H1 (cell line): ENCODE measurements around the gene PPIG. TPM values are rescaled to one million over a fixed set of nuclear protein-coding genes. Genes with fewer than 3 reads are reported as not detected.

Experiments
- CTCF ChIA-PET: fragments of 300-600 bp; sonication (Branson Sonifier 250); formaldehyde crosslinking; loops from one replicate; lab custom pipeline; 2021; ENCODE audit not compliant: partially characterized antibody; lab: Charles Lee
- POLR2A ChIA-PET: fragments of 300-600 bp; sonication (Branson Sonifier 250); formaldehyde crosslinking; loops from one replicate; lab custom pipeline; 2021; ENCODE audit warnings: inconsistent platforms; ENCODE audit not compliant: partially characterized antibody; lab: Charles Lee
- DNase-seq, 2 experiments: peaks; one replicate each; pipeline versions ENCODE4 v3.0.0 to v3.0.0-alpha.2; 2010 to 2022; ENCODE audit warnings: low spot score in 2 of 2, low read depth in 1 of 2, mixed read lengths in 1 of 2
- FAIRE-seq: peaks from 2 replicates; lab custom pipeline; 2011; peaks lifted over from hg19 to GRCh38; lab: Jason Lieb, UNC
- H2AFZ ChIP-seq: 2 replicates; pipeline ENCODE4 v1.8.1; 2012; ENCODE audit warnings: low read length, inconsistent platforms
- H2AK5ac ChIP-seq: 2 replicates; pipeline ENCODE4 v1.6.1; 2013; ENCODE audit warnings: low read depth, low read length
- H2BK120ac ChIP-seq: replicated peaks from 2 replicates; pipeline ENCODE3; 2013; ENCODE audit warnings: low read depth, low read length, inconsistent platforms
- H2BK12ac ChIP-seq: 2 replicates; pipeline ENCODE4 v1.6.1; 2013; ENCODE audit warnings: low read depth, low read length
- H2BK15ac ChIP-seq: 2 replicates; pipeline ENCODE4 v1.6.1; 2013; ENCODE audit warnings: low read length
- H2BK20ac ChIP-seq: 2 replicates; pipeline ENCODE4 v1.6.1; 2013; ENCODE audit warnings: low read length
- H2BK5ac ChIP-seq: 2 replicates; pipeline ENCODE4 v1.6.1; 2013; ENCODE audit warnings: low read depth, low read length
- H3K14ac ChIP-seq: 2 replicates; pipeline ENCODE4 v1.6.1; 2013; ENCODE audit warnings: inconsistent platforms; ENCODE audit not compliant: insufficient read length
- H3K18ac ChIP-seq: 2 replicates; pipeline ENCODE4 v1.6.1; 2013; ENCODE audit warnings: low read length; ENCODE audit errors: extremely low read depth
- H3K23ac ChIP-seq: 2 replicates; pipeline ENCODE4 v1.6.1; 2013; ENCODE audit warnings: inconsistent platforms; ENCODE audit not compliant: insufficient read length
- H3K23me2 ChIP-seq: 2 replicates; pipeline ENCODE4 v1.6.1; 2013; ENCODE audit warnings: low read depth, low read length
- H3K27ac ChIP-seq: 2 replicates; pipeline ENCODE4 v1.6.1; 2011; ENCODE audit warnings: low read depth, low read length, inconsistent platforms
- H3K27me3 ChIP-seq, 4 experiments: replicated peaks in 1 of 4; 1 replicate in 1 of 4; 2 replicates in 3 of 4; pipeline versions ENCODE4 v1.6.1 to v1.8.1; 2011 to 2013; ENCODE audit warnings: low read length in 3 of 4, mild to moderate bottlenecking in 3 of 4, inconsistent platforms in 2 of 4, mixed read lengths in 2 of 4, moderate library complexity in 1 of 4; ENCODE audit not compliant: control insufficient read depth in 3 of 4, insufficient read depth in 3 of 4; ENCODE audit errors: extremely low read depth in 1 of 4
- H3K36me3 ChIP-seq, 4 experiments: 2 replicates each; pipeline versions ENCODE4 v1.6.1 to v1.8.1; 2011 to 2013; ENCODE audit warnings: mild to moderate bottlenecking in 4 of 4, low read length in 3 of 4, moderate library complexity in 2 of 4, control low read depth in 1 of 4, inconsistent platforms in 1 of 4; ENCODE audit not compliant: insufficient read depth in 4 of 4, control insufficient read depth in 2 of 4
- H3K4ac ChIP-seq: replicated peaks from 2 replicates; pipeline ENCODE3; 2013; ENCODE audit warnings: low read length, low read depth, mixed read lengths, inconsistent platforms; ENCODE audit not compliant: insufficient read length
- H3K4me1 ChIP-seq, 4 experiments: replicated peaks in 1 of 4; 1 replicate in 1 of 4; 2 replicates in 3 of 4; pipeline versions ENCODE4 v1.6.1 to v1.8.1; 2011 to 2013; ENCODE audit warnings: low read length in 3 of 4, inconsistent platforms in 2 of 4, mixed read lengths in 1 of 4; ENCODE audit not compliant: insufficient read depth in 4 of 4, control insufficient read depth in 3 of 4
- H3K4me2 ChIP-seq, 2 experiments: 2 replicates each; pipeline versions ENCODE4 v1.6.1 to v1.8.1; 2011 to 2013; ENCODE audit warnings: low read depth in 2 of 2, low read length in 2 of 2, control low read depth in 1 of 2, inconsistent platforms in 1 of 2, mild to moderate bottlenecking in 1 of 2; ENCODE audit not compliant: insufficient read depth in 1 of 2
- H3K4me3 ChIP-seq, 4 experiments: fragments of 200-600, 300-600 bp in 1 of 4; sonication (generic), shearing (Covaris generic), sonication (Bioruptor Twin) in 1 of 4; 2 replicates each; pipeline versions ENCODE4 v1.5.1 to v1.8.1; 2011 to 2016; ENCODE audit warnings: low read length in 4 of 4, low read depth in 3 of 4, control low read depth in 2 of 4, inconsistent platforms in 2 of 4, mild to moderate bottlenecking in 2 of 4, mixed read lengths in 1 of 4, moderate library complexity in 1 of 4; ENCODE audit not compliant: insufficient read depth in 2 of 4; ENCODE audit errors: extremely low read depth in 1 of 4
- H3K56ac ChIP-seq: replicated peaks from 2 replicates; pipeline ENCODE3; 2013; ENCODE audit warnings: low read depth, mild to moderate bottlenecking, mixed read lengths, low read length, inconsistent platforms; ENCODE audit not compliant: insufficient read length
- H3K79me1 ChIP-seq: 2 replicates; pipeline ENCODE4 v1.6.1; 2013; ENCODE audit warnings: low read depth, low read length, control low read depth
- H3K79me2 ChIP-seq, 2 experiments: 2 replicates each; pipeline versions ENCODE4 v1.6.1 to v1.8.1; 2012 to 2013; ENCODE audit warnings: low read length in 2 of 2, mild to moderate bottlenecking in 2 of 2, inconsistent platforms in 1 of 2; ENCODE audit not compliant: insufficient read depth in 2 of 2, control insufficient read depth in 1 of 2
- H3K9ac ChIP-seq, 4 experiments: replicated peaks in 1 of 4; 1 replicate in 1 of 4; 2 replicates in 3 of 4; pipeline versions ENCODE4 v1.6.1 to v1.8.1; 2011 to 2013; ENCODE audit warnings: low read depth in 3 of 4, low read length in 3 of 4, control low read depth in 2 of 4, mild to moderate bottlenecking in 2 of 4, moderate library complexity in 2 of 4, inconsistent platforms in 1 of 4; ENCODE audit errors: extremely low read depth in 1 of 4
- H3K9me3 ChIP-seq, 2 experiments: 2 replicates each; pipeline versions ENCODE4 v1.6.1 to v1.8.1; 2012 to 2013; ENCODE audit warnings: mild to moderate bottlenecking in 2 of 2, moderate library complexity in 2 of 2, control low read depth in 1 of 2, inconsistent platforms in 1 of 2, low read depth in 1 of 2, low read length in 1 of 2, mixed read lengths in 1 of 2; ENCODE audit not compliant: insufficient read depth in 2 of 2
- H4K20me1 ChIP-seq, 2 experiments: replicated peaks in 1 of 2; 2 replicates each; pipeline versions ENCODE3 to v1.8.1; 2011 to 2013; ENCODE audit warnings: inconsistent platforms in 2 of 2, low read length in 2 of 2, mild to moderate bottlenecking in 1 of 2; ENCODE audit not compliant: insufficient read depth in 2 of 2, control insufficient read depth in 1 of 2
- H4K5ac ChIP-seq: 2 replicates; pipeline ENCODE4 v1.6.1; 2013; ENCODE audit warnings: low read length, low read depth, mixed read lengths, inconsistent platforms; ENCODE audit not compliant: insufficient read length
- H4K8ac ChIP-seq: 2 replicates; pipeline ENCODE4 v1.8.0; 2013; ENCODE audit warnings: mild to moderate bottlenecking, moderate library complexity, low read length, inconsistent platforms; ENCODE audit not compliant: insufficient read depth; ENCODE audit errors: extremely low read depth
- H4K91ac ChIP-seq: replicated peaks from 2 replicates; pipeline ENCODE3; 2013; ENCODE audit warnings: low read length, mixed read lengths, inconsistent platforms; ENCODE audit not compliant: insufficient read length
- BCL11A ChIP-seq, 2 experiments: IDR thresholded peaks; one replicate each; pipeline ENCODE4 v1.6.1; 2011; ENCODE audit warnings: low read depth in 2 of 2, low read length in 2 of 2, mild to moderate bottlenecking in 2 of 2
- GABPA ChIP-seq: IDR thresholded peaks from 2 replicates; pipeline ENCODE4 v1.6.1; 2011; ENCODE audit warnings: mild to moderate bottlenecking, low read length, moderate library complexity, borderline replicate concordance; ENCODE audit not compliant: insufficient read depth
- HDAC2 ChIP-seq, 2 experiments: fragments of 300-600 bp in 1 of 2; sonication (generic) in 1 of 2; IDR thresholded peaks; 2 replicates each; pipeline ENCODE4 v1.6.1; 2011 to 2012; ENCODE audit warnings: low read depth in 2 of 2, low read length in 2 of 2, mild to moderate bottlenecking in 2 of 2, moderate library complexity in 2 of 2, borderline replicate concordance in 1 of 2, inconsistent platforms in 1 of 2
- JUND ChIP-seq: IDR thresholded peaks from 2 replicates; pipeline ENCODE4 v1.6.1; 2011; ENCODE audit warnings: mild to moderate bottlenecking, improper control_type of control experiment, low read length
- POLR2A ChIP-seq, 2 experiments: IDR thresholded peaks; 1 replicate in 1 of 2; 2 replicates in 1 of 2; pipeline ENCODE4 v1.6.1; 2011; ENCODE audit warnings: low read depth in 2 of 2, low read length in 2 of 2, mild to moderate bottlenecking in 2 of 2; ENCODE audit errors: control extremely low read depth in 1 of 2
- RBBP5 ChIP-seq: IDR thresholded peaks from 2 replicates; pipeline ENCODE4 v1.7.1; 2012; ENCODE audit warnings: low read depth, mild to moderate bottlenecking, inconsistent platforms, low read length, moderate library complexity, borderline replicate concordance
- SIRT6 ChIP-seq: IDR thresholded peaks from one replicate; pipeline ENCODE4 v1.7.1; 2012; ENCODE audit warnings: low read length, inconsistent platforms
- TAF7 ChIP-seq: optimal IDR thresholded peaks from 2 replicates; pipeline ENCODE3; 2011; ENCODE audit warnings: low read depth, mild to moderate bottlenecking, inconsistent platforms, low read length, moderate library complexity, borderline replicate concordance
- WGBS, 2 experiments: shearing (Covaris generic) in 1 of 2; methylation state at CpG; one replicate each; pipeline versions ENCODE4 v1.1.6 to v1.1.7; 2013 to 2015; ENCODE audit warnings: low lambda C conversion rate in 2 of 2, mixed read lengths in 2 of 2, inconsistent platforms in 1 of 2, low coverage in 1 of 2, missing lambda C conversion rate in 1 of 2; ENCODE audit not compliant: insufficient replicate concordance in 2 of 2, insufficient coverage in 1 of 2, insufficient read length in 1 of 2; ENCODE audit errors: extremely low coverage in 1 of 2, missing lambda C conversion rate in 1 of 2; 5-methylcytosine and 5-hydroxymethylcytosine counted together
- polyA plus RNA-seq, 7 experiments: library from polyadenylated mRNA; depleted of rRNA in 3 of 7; stranded (reverse) in 5 of 7; unstranded in 2 of 7; fragments of >200 nt in 5 of 7; fragments of 200-250 nt in 2 of 7; gene quantifications; 1 replicate in 5 of 7; 2 replicates in 1 of 7; 4 replicates in 1 of 7; pipeline versions ENCODE4 v1.2.1 to v1.2.3, GENCODE V29; 2011 to 2013; ENCODE audit warnings: missing spikeins in 2 of 7, mixed read lengths in 2 of 7
- total RNA-seq: library from RNA; stranded (reverse); fragmentation: NEBNext Ultra II Directional; extraction: Animal tissue kit (Norgen Biotek cat#: 25700); gene quantifications from 2 replicates; pipeline ENCODE4 v1.2.1, GENCODE V29; 2021
- TF ChIP-seq, protein P1 (sequence below): IDR thresholded peaks from 2 replicates; pipeline ENCODE4 v1.6.1; 2012; ENCODE audit warnings: inconsistent platforms

The PPIG gene
- total and polyA plus RNA-seq, 2 of the 8 experiments (the other 6 are each of a cell fraction or from before 2014, with no cell fraction given): 14.7 to 71.0 TPM

GRCh38 chr2:169573160-169573973, 10.8 kb upstream of the PPIG start, which contains the start of gene FASTKD1:
Gene FASTKD1, minus strand, starts transcription at chr2:169573865. Its CDS starts 1,836 bp downstream, at chr2:169572029.
- Histone ChIP-seq H3K4ac (no peak within 1 kb of the TSS), H3K9me3 (peaks cover 0 to 5% of the 10 kb centered on the region in 2 experiments; a peak in 2 of 4 replicates), H4K91ac (peak within 1 kb of the TSS; percentile 12), H2BK5ac (0 out of 2 replicates have a peak within 1 kb of the TSS, but pooled peaks have one; percentile 17), H2BK20ac (no peak within 1 kb of the TSS), H2BK120ac (no peak within 1 kb of the TSS), H3K4me2 (peak within 1 kb of the TSS; percentile 65 to 86), H2BK15ac (no peak within 1 kb of the TSS), H2AK5ac (no peak within 1 kb of the TSS), H4K5ac (peak within 1 kb of the TSS; percentile 31), H3K4me1 (no peaks in the 10 kb centered on the region), H3K36me3 (peaks cover 0 to 5% (median 0%) of the 10 kb centered on the region in 4 experiments; a peak in 1 of 8 replicates), H3K27ac (peak within 1 kb of the TSS; percentile 55), H3K79me1 (no peaks in the 10 kb centered on the region), H3K23ac (no peak within 1 kb of the TSS), H2BK12ac (0 out of 2 replicates have a peak within 1 kb of the TSS, but pooled peaks have one; percentile 2), H3K4me3 (peak within 1 kb of the TSS; percentile 85 to 90 (median 90)), H3K79me2 (peaks cover 0 to 39% of the 10 kb centered on the region in 2 experiments; a peak in 3 of 4 replicates), H3K23me2 (0 out of 2 replicates have a peak, but pooled peaks cover 3% of the 10 kb centered on the region), H2AFZ (peak within 1 kb of the TSS; percentile 95), H3K56ac (no peak within 1 kb of the TSS), H3K14ac (no peak within 1 kb of the TSS), H3K9ac (peak within 1 kb of the TSS; percentile 72 to 86 (median 78)), H4K8ac (no peak within 1 kb of the TSS), H3K27me3 (no peaks in the 10 kb centered on the region), H4K20me1 (peaks cover 0 to 5% of the 10 kb centered on the region in 2 experiments), H3K18ac (peak within 1 kb of the TSS; percentile 63)
- POLR2A ChIA-PET: interaction anchor here (0.6 to 2.0 kb wide), 7 partner anchors 11 to 198 kb away, joined by 3 to 23 read pairs (median 4); partner anchors contain the start of gene PPIG
- FAIRE-seq (peak; percentile 88), DNase-seq (peak; percentile 68 to 88)
- CTCF ChIA-PET: interaction anchor here (0.7 kb wide), 1 partner anchor 10 kb away, joined by 4 read pairs; no protein-coding TSS in a partner anchor
- WGBS, 2 experiments: 1% methylated on average over 33 of the region's 33 CpGs; no CpG with 5 or more reads in 1 of the 2 experiments
- no peak for TF ChIP-seq JUND
- TF ChIP-seq GABPA: 0 out of 2 replicates have a peak, but pooled peaks have one; percentile 31
- no peak for TF ChIP-seq BCL11A (IDR thresholded peaks at IDR 0.05; ENCODE audit: low read depth in 2 of 2, low read length in 2 of 2)
- peak; percentile 60 to 81 for TF ChIP-seq POLR2A (IDR thresholded peaks at IDR 0.05; ENCODE audit: control extremely low read depth in 1 of 2, low read depth in 2 of 2, low read length in 2 of 2)
- TF ChIP-seq, protein P1, sequence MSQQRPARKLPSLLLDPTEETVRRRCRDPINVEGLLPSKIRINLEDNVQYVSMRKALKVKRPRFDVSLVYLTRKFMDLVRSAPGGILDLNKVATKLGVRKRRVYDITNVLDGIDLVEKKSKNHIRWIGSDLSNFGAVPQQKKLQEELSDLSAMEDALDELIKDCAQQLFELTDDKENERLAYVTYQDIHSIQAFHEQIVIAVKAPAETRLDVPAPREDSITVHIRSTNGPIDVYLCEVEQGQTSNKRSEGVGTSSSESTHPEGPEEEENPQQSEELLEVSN: peak; percentile 67; the same call in 1 of the 2 replicates
- TF ChIP-seq TAF7: peak; percentile 50
- TF ChIP-seq HDAC2 (IDR thresholded peaks at IDR 0.05; ENCODE audit: borderline replicate concordance in 1 of 2, low read depth in 2 of 2, low read length in 2 of 2): 0 out of 4 replicates have a peak, but pooled peaks of 1 of the 2 experiments have one; percentile 68
- TF ChIP-seq SIRT6: no peak
- TF ChIP-seq RBBP5: peak; percentile 88
